B cell (primary cell): ENCODE results near the gene MROH7. TPM values are rescaled to one million over a fixed set of nuclear protein-coding genes. Genes with fewer than 3 reads are reported as not detected.

ENCODE experiments used
- ATAC-seq: fragments of 200-7000 bp; cut with Tn5 transposase; one replicate; pipeline ENCODE4 v1.10.0; 2021; ENCODE audit warnings: low read depth, mild to moderate bottlenecking, moderate number of reproducible peaks, moderate library complexity
- CTCF ChIA-PET: fragments of 350-600 bp; sonication (Branson Sonifier 250); formaldehyde crosslinking; loops from one replicate; lab custom pipeline; 2021; ENCODE audit warnings: antibody characterized with exemption, inconsistent platforms; lab: Charles Lee
- POLR2A ChIA-PET: fragments of 350-600 bp; sonication (Branson Sonifier 250); formaldehyde crosslinking; loops from one replicate; lab custom pipeline; 2021; ENCODE audit warnings: antibody characterized with exemption; lab: Charles Lee
- DNase-seq: peaks from one replicate; pipeline ENCODE4 v3.0.0; 2013
- H2AFZ ChIP-seq: 2 replicates; pipeline ENCODE4 v1.6.1; 2012; ENCODE audit warnings: mild to moderate bottlenecking, low read depth, low read length; ENCODE audit not compliant: insufficient read depth, poor library complexity, severe bottlenecking
- H3K27ac ChIP-seq, 2 donors: 1 replicate in 1 of 2; 2 replicates in 1 of 2; pipeline ENCODE4 v1.5.1; 2012 to 2013; ENCODE audit warnings: low read length in 2 of 2, mild to moderate bottlenecking in 2 of 2, moderate library complexity in 1 of 2
- H3K27me3 ChIP-seq, 4 experiments: fragments of 200-600 bp in 1 of 4; sonication (generic) in 1 of 4; replicated peaks in 1 of 4; 1 replicate in 2 of 4; 2 replicates in 2 of 4; pipeline versions ENCODE4 v1.6.1 to v1.7.0; 2013 to 2016; ENCODE audit warnings: low read length in 3 of 4, mild to moderate bottlenecking in 2 of 4, mixed read lengths in 1 of 4, moderate library complexity in 1 of 4; ENCODE audit not compliant: insufficient read depth in 4 of 4, control insufficient read depth in 3 of 4; ENCODE audit errors: control extremely low read depth in 1 of 4
- H3K36me3 ChIP-seq, 2 experiments: replicated peaks in 1 of 2; 1 replicate in 1 of 2; 2 replicates in 1 of 2; pipeline versions ENCODE4 v1.6.1 to v1.7.1; 2013; ENCODE audit warnings: low read length in 1 of 2; ENCODE audit not compliant: insufficient read depth in 2 of 2, control insufficient read depth in 1 of 2; ENCODE audit errors: control extremely low read depth in 1 of 2, extremely low read depth in 1 of 2
- H3K4me1 ChIP-seq, 2 donors: fragments of 200-600 bp in 1 of 2; sonication (generic) in 1 of 2; 1 replicate in 1 of 2; 2 replicates in 1 of 2; pipeline versions ENCODE4 v1.5.1 to v1.6.1; 2013 to 2017; ENCODE audit warnings: low read length in 2 of 2; ENCODE audit not compliant: control insufficient read depth in 2 of 2, insufficient read depth in 2 of 2
- H3K4me2 ChIP-seq: replicated peaks from 2 replicates; pipeline ENCODE3; 2012; ENCODE audit warnings: mild to moderate bottlenecking, low read depth, low read length; ENCODE audit not compliant: poor library complexity, severe bottlenecking
- H3K4me3 ChIP-seq, 5 experiments: fragments of 200-600 bp in 1 of 5; sonication (generic) in 1 of 5; 1 replicate in 3 of 5; 2 replicates in 2 of 5; pipeline versions ENCODE4 v1.5.1 to v1.7.0; 2011 to 2016; ENCODE audit warnings: low read length in 4 of 5, mild to moderate bottlenecking in 4 of 5, low read depth in 2 of 5, control low read depth in 1 of 5, moderate library complexity in 1 of 5; ENCODE audit not compliant: insufficient read depth in 1 of 5; ENCODE audit errors: control extremely low read depth in 1 of 5, extremely low read depth in 1 of 5
- H3K79me2 ChIP-seq: fragments of 200-600 bp; sonication (generic); one replicate; pipeline ENCODE4 v1.6.0; 2016; ENCODE audit warnings: low read length; ENCODE audit not compliant: control insufficient read depth, insufficient read depth
- H3K9ac ChIP-seq: fragments of 200-600 bp; sonication (generic); 2 replicates; pipeline ENCODE4 v1.6.1; 2017; ENCODE audit warnings: mild to moderate bottlenecking, low read length, moderate library complexity
- H3K9me3 ChIP-seq, 3 donors: one replicate each; pipeline versions ENCODE4 v1.6.1 to v1.7.1; 2013; ENCODE audit warnings: low read length in 2 of 3; ENCODE audit not compliant: control insufficient read depth in 2 of 3, insufficient read depth in 1 of 3; ENCODE audit errors: control extremely low read depth in 1 of 3
- H4K20me1 ChIP-seq: 2 replicates; pipeline ENCODE4 v1.6.0; 2012; ENCODE audit warnings: mild to moderate bottlenecking, low read length; ENCODE audit not compliant: insufficient read depth, control insufficient read depth, poor library complexity, severe bottlenecking
- H3K27ac Mint-ChIP-seq: one replicate; pipeline ENCODE4 v1.8.0; 2021; ENCODE audit warnings: mixed read lengths
- H3K27me3 Mint-ChIP-seq: one replicate; pipeline ENCODE4 v1.8.0; 2021; ENCODE audit warnings: mixed read lengths
- H3K4me1 Mint-ChIP-seq: one replicate; pipeline ENCODE4 v1.8.0; 2021; ENCODE audit warnings: mixed read lengths
- H3K4me3 Mint-ChIP-seq: one replicate; pipeline ENCODE4 v1.8.0; 2021; ENCODE audit warnings: mixed read lengths
- H3K9me3 Mint-ChIP-seq: one replicate; pipeline ENCODE4 v1.8.0; 2022; ENCODE audit warnings: mixed read lengths; ENCODE audit not compliant: insufficient read depth
- EZH2 ChIP-seq: IDR thresholded peaks from 2 replicates; pipeline ENCODE4 v1.6.1; 2012; ENCODE audit warnings: borderline replicate concordance, low read depth, mild to moderate bottlenecking, moderate library complexity, low read length; ENCODE audit not compliant: insufficient read depth, poor library complexity, severe bottlenecking
- WGBS: methylation state at CpG from one replicate; pipeline ENCODE4 v1.1.5; 2013; ENCODE audit warnings: missing lambda C conversion rate; ENCODE audit not compliant: insufficient coverage; 5-methylcytosine and 5-hydroxymethylcytosine counted together
- intact Hi-C: fragments of 100-400 bp; cut with micrococcal nuclease; formaldehyde crosslinking; loops from one replicate; pipeline ENCODE4 v1.10.0; 2022
- polyA plus RNA-seq: library from polyadenylated mRNA; depleted of rRNA; stranded (reverse); fragments of >200 nt; gene quantifications from 2 replicates; pipeline ENCODE4 v1.2.3, GENCODE V29; 2012
- total RNA-seq, 2 donors: library from RNA; stranded (reverse); fragments of 120-200 nt in 1 of 2; gene quantifications; 1 replicate in 1 of 2; 2 replicates in 1 of 2; pipeline versions ENCODE4 v1.2.3 to v1.2.4, GENCODE V29; 2013 to 2022
- TF ChIP-seq, protein P1 (sequence below): fragments of 200-600 bp; IDR thresholded peaks from one replicate; pipeline ENCODE4 v1.8.0; 2022; ENCODE audit warnings: antibody characterized with exemption, mild to moderate bottlenecking

The MROH7 gene
- total and polyA plus RNA-seq, 2 donors (not counting 1 experiment from before 2014, with no cell fraction given): not detected

- Histone ChIP-seq H2AFZ (no peak overlapping the region), H3K36me3 (no peaks in the 10 kb centered on the region), H3K27me3 (no peaks in the 10 kb centered on the region), H3K4me1 (no peaks in the 10 kb centered on the region), H3K4me2 (no peak overlapping the region), H3K27ac (no peak overlapping the region), H3K79me2 (no peaks in the 10 kb centered on the region), H3K4me3 (no peak overlapping the region), H4K20me1 (no peaks in the 10 kb centered on the region), H3K9me3 (no peaks in the 10 kb centered on the region), H3K9ac (no peak overlapping the region)
- H3K4me1 Mint-ChIP-seq: no peaks in the 10 kb centered on the region
- no peaks in the 10 kb centered on the region for H3K9me3 Mint-ChIP-seq
- ChIA-PET POLR2A (no interaction called here), CTCF (no interaction called here)
- WGBS: 100% methylated on average over 3 of the region's 8 CpGs
- H3K4me3 Mint-ChIP-seq: no peak overlapping the region
- intact Hi-C loops: no loop called here
- H3K27ac Mint-ChIP-seq: no peak overlapping the region
- peaks cover 31% of the 10 kb centered on the region for H3K27me3 Mint-ChIP-seq
- ATAC-seq (no peak), DNase-seq (no peak)
- TF ChIP-seq, protein P1, sequence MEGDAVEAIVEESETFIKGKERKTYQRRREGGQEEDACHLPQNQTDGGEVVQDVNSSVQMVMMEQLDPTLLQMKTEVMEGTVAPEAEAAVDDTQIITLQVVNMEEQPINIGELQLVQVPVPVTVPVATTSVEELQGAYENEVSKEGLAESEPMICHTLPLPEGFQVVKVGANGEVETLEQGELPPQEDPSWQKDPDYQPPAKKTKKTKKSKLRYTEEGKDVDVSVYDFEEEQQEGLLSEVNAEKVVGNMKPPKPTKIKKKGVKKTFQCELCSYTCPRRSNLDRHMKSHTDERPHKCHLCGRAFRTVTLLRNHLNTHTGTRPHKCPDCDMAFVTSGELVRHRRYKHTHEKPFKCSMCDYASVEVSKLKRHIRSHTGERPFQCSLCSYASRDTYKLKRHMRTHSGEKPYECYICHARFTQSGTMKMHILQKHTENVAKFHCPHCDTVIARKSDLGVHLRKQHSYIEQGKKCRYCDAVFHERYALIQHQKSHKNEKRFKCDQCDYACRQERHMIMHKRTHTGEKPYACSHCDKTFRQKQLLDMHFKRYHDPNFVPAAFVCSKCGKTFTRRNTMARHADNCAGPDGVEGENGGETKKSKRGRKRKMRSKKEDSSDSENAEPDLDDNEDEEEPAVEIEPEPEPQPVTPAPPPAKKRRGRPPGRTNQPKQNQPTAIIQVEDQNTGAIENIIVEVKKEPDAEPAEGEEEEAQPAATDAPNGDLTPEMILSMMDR: no peak
- TF ChIP-seq EZH2: no peak
Observed at GRCh38 chr1:54698346-54698745, 56.8 kb downstream of the MROH7 start.

DNA sequence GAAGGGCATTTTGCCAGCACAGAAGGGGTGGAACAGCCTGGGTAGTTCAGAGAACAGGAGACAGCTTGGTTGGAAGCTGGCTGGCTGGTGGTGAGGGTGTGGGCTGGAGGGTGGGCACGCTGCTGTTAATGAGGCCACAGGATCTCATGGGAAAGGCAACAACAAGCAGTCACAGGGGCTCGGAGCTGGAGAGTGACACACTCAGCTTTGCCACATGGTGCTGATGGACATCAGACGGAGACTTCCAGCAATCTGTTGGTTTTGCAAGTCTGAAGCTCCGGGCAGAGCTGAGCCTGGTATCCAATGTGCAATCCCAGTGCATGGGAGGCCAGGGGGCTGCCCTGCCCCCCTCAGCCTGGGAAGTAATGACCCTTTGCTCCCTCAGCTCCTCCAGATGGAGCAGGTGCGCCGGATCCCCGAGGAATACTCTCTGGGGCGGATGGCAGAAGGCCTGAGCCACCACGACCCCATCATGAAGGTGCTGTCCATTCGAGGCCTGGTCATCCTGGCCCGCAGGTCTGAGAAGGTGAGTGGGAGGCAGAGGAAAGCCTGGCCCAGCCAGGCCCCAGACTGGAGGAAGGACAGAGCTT is 58.4 kb downstream of the MROH7 start:
- TF ChIP-seq, protein P1: no peak
- ATAC-seq: no peak
- Mint-ChIP-seq H3K9me3 (no peaks in the 10 kb centered on the region), H3K4me1 (no peaks in the 10 kb centered on the region), H3K27ac (no peak overlapping the region), H3K27me3 (peaks cover 38% of the 10 kb centered on the region), H3K4me3 (no peak overlapping the region)
- H3K79me2 ChIP-seq: no peaks in the 10 kb centered on the region
- intact Hi-C loops: no loop called here
- H3K9me3 ChIP-seq: no peaks in the 10 kb centered on the region
- peaks cover 0 to under 1% (median 0%) of the 10 kb centered on the region in 4 experiments for H3K27me3 ChIP-seq
- no peaks in the 10 kb centered on the region for H3K36me3 ChIP-seq
- no peaks in the 10 kb centered on the region for H3K4me1 ChIP-seq
- DNase-seq: no peak
- CTCF ChIA-PET: no interaction called here
- POLR2A ChIA-PET: no interaction called here
- H3K4me2 ChIP-seq: no peak overlapping the region
- no peak overlapping the region for H2AFZ ChIP-seq
- WGBS: 82% methylated on average over 10 of the region's 11 CpGs
- H3K27ac ChIP-seq: no peak overlapping the region
- no peaks in the 10 kb centered on the region for H4K20me1 ChIP-seq
- H3K4me3 ChIP-seq: no peak overlapping the region
- H3K9ac ChIP-seq: no peak overlapping the region
